ENCODE measurements around the gene CRB2.

DNA sequence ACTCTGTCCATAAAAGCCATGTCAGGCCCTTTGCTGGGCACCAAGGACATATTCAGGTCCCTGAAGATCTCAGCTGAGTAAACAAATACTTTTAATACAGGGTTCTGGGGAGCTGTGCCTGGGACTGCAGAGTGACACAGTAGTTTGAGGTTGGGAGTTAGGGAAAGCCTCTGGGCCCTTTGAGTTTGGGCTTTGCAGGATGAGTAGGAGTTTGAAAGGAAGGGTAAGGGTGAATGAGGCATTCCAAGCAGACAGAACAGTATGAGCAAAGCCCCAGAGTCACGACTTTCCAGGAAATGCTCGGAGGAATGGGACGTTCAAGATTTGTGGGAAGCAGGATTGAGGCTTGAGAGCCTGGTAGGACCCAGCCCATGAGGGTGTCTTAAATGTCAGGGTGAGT is 13.3 kb downstream of the CRB2 start:
- TF ChIP-seq EZH2 (IDR thresholded peaks at IDR 0.05; ENCODE audit: low read length, missing control alignments) (no peak), CTCF (conservative IDR thresholded peaks at IDR 0.05 in 1 of 2, IDR thresholded peaks at IDR 0.05 in 1 of 2; ENCODE audit: low read depth in 1 of 2, low read length in 2 of 2) (no peak)

Measured in fibroblast of lung (primary cell).